MM.1S (cell line): ENCODE data around the gene PRSS36.

Experiments
- CTCF ChIP-seq: fragments of 300-600 bp; sonication (generic); IDR thresholded peaks from 2 replicates; pipeline ENCODE4 v1.5.1; 2016; ENCODE audit warnings: antibody characterized with exemption, low read length, mixed read lengths
- EZH2 ChIP-seq: fragments of 300-600 bp; sonication (generic); optimal IDR thresholded peaks from 2 replicates; pipeline ENCODE3; 2017; ENCODE audit warnings: low read depth, mild to moderate bottlenecking, antibody characterized with exemption, low read length, mixed read lengths

GRCh38 chr16:31167315-31167714 lies 17.4 kb upstream of the PRSS36 start:
- TF ChIP-seq CTCF (no peak), EZH2 (no peak)
